ENCODE data around the gene ASTN2. TPM values are rescaled to one million over a fixed set of nuclear protein-coding genes. Genes with fewer than 3 reads are reported as not detected.
A peak's percentile ranks its signal among the peaks of the same experiment; 100 is the strongest.

Gene ASTN2
- total RNA-seq, 1 donor from 2014 or later: 13.6 TPM

- Histone ChIP-seq H3K79me2 (ENCODE audit: insufficient read depth, low read length) (no peaks in the 10 kb centered on the region), H3K4me3 (ENCODE audit: insufficient read depth, low read depth, low read length) (no peak overlapping the region), H3K27ac (ENCODE audit: low read depth, low read length) (peak overlapping the region; percentile 28), H3K9ac (ENCODE audit: low read length) (peak overlapping the region; percentile 1), H2AFZ (ENCODE audit: low read depth, low read length) (no peak overlapping the region), H3K4me2 (ENCODE audit: low read length) (peak overlapping the region; percentile 62), H3K4me1 (ENCODE audit: insufficient read depth, low read length) (peaks cover 18% of the 10 kb centered on the region), H3K9me3 (ENCODE audit: insufficient read depth, low read depth, low read length) (no peaks in the 10 kb centered on the region), H3K27me3 (ENCODE audit: insufficient read depth, low read length) (no peaks in the 10 kb centered on the region), H4K20me1 (ENCODE audit: insufficient read depth, low read length) (no peaks in the 10 kb centered on the region), H3K36me3 (ENCODE audit: insufficient read depth, low read length) (no peaks in the 10 kb centered on the region)
- Mint-ChIP-seq H3K36me3 (ENCODE audit: low read depth, unreplicated experiment) (no peaks in the 10 kb centered on the region), H3K4me1 (ENCODE audit: low read depth, unreplicated experiment) (peaks cover 20% of the 10 kb centered on the region), H3K27ac (ENCODE audit: unreplicated experiment) (peak overlapping the region; percentile 35), H3K9me3 (ENCODE audit: unreplicated experiment) (no peaks in the 10 kb centered on the region), H3K4me3 (ENCODE audit: unreplicated experiment) (no peak overlapping the region), H3K27me3 (ENCODE audit: low read depth, unreplicated experiment) (no peaks in the 10 kb centered on the region)
- FAIRE-seq (no peak), DNase-seq (ENCODE audit: low read depth) (no peak)
- TF ChIP-seq CTCF (IDR thresholded peaks at IDR 0.05; ENCODE audit: insufficient read depth, low read depth, low read length): no peak
- TF ChIP-seq EZH2 (IDR thresholded peaks at IDR 0.05; ENCODE audit: insufficient read depth, low read length): no peak
Measured at GRCh38 chr9:117104716-117105495, 310.0 kb downstream of the ASTN2 start.

GRCh38 chr9:117104206-117104605, 310.7 kb downstream of the ASTN2 start:
- TF ChIP-seq CTCF (IDR thresholded peaks at IDR 0.05; ENCODE audit: insufficient read depth, low read depth, low read length) (no peak), EZH2 (IDR thresholded peaks at IDR 0.05; ENCODE audit: insufficient read depth, low read length) (no peak)
- Histone ChIP-seq H3K4me1 (ENCODE audit: insufficient read depth, low read length) (peaks cover 18% of the 10 kb centered on the region), H3K27ac (ENCODE audit: low read depth, low read length) (peak overlapping the region; percentile 28), H3K79me2 (ENCODE audit: insufficient read depth, low read length) (no peaks in the 10 kb centered on the region), H3K9ac (ENCODE audit: low read length) (no peak overlapping the region), H3K27me3 (ENCODE audit: insufficient read depth, low read length) (no peaks in the 10 kb centered on the region), H4K20me1 (ENCODE audit: insufficient read depth, low read length) (no peaks in the 10 kb centered on the region), H2AFZ (ENCODE audit: low read depth, low read length) (no peak overlapping the region), H3K36me3 (ENCODE audit: insufficient read depth, low read length) (no peaks in the 10 kb centered on the region), H3K4me3 (ENCODE audit: insufficient read depth, low read depth, low read length) (no peak overlapping the region), H3K9me3 (ENCODE audit: insufficient read depth, low read depth, low read length) (no peaks in the 10 kb centered on the region), H3K4me2 (ENCODE audit: low read length) (no peak overlapping the region)
- Mint-ChIP-seq H3K4me1 (ENCODE audit: low read depth, unreplicated experiment) (peaks cover 20% of the 10 kb centered on the region), H3K27ac (ENCODE audit: unreplicated experiment) (no peak overlapping the region), H3K27me3 (ENCODE audit: low read depth, unreplicated experiment) (no peaks in the 10 kb centered on the region), H3K4me3 (ENCODE audit: unreplicated experiment) (no peak overlapping the region), H3K36me3 (ENCODE audit: low read depth, unreplicated experiment) (no peaks in the 10 kb centered on the region), H3K9me3 (ENCODE audit: unreplicated experiment) (no peaks in the 10 kb centered on the region)
- DNase-seq (ENCODE audit: low read depth): no peak
- no peak for FAIRE-seq
